IMR-90 (cell line): ENCODE data around the gene CXCL1. TPM values are rescaled to one million over a fixed set of nuclear protein-coding genes. Genes with fewer than 3 reads are reported as not detected.

Experiments
- ATAC-seq: fragments of 200-7000 bp; cut with Tn5 transposase; 2 replicates; pipeline ENCODE4 v1.9.1; 2020; ENCODE audit warnings: low read depth, mild to moderate bottlenecking, moderate library complexity
- BruUV-seq: library from RNA; stranded (reverse); fragments of 400-500 nt; replicated peaks from 2 replicates; lab custom pipeline; 2021; lab: Mats Ljungman, UMichigan
- CTCF ChIA-PET: fragments of 300-600 bp; formaldehyde crosslinking; extraction: SDS; loops from one replicate; lab custom pipeline; 2021; ENCODE audit warnings: antibody characterized with exemption; lab: Yijun Ruan, JAX
- POLR2A ChIA-PET: fragments of 300-600 bp; sonication (Branson Sonifier 250); formaldehyde crosslinking; loops from one replicate; lab custom pipeline; 2022; ENCODE audit warnings: antibody characterized with exemption; ENCODE audit not compliant: unreplicated experiment; lab: Charles Lee
- DNase-seq: peaks from one replicate; pipeline ENCODE4 v3.0.0; 2013
- H2AFZ ChIP-seq: replicated peaks from 2 replicates; pipeline ENCODE3; 2013; ENCODE audit warnings: low read length, mild to moderate bottlenecking; ENCODE audit not compliant: poor library complexity
- H2AK5ac ChIP-seq: 2 replicates; pipeline ENCODE4 v1.6.1; 2013; ENCODE audit warnings: low read depth, low read length, inconsistent platforms
- H2AK9ac ChIP-seq: replicated peaks from 2 replicates; pipeline ENCODE3; 2013; ENCODE audit warnings: mild to moderate bottlenecking, low read depth, low read length, moderate library complexity; ENCODE audit not compliant: poor library complexity
- H2BK120ac ChIP-seq: 2 replicates; pipeline ENCODE4 v1.6.1; 2013; ENCODE audit warnings: low read depth, low read length, inconsistent platforms
- H2BK15ac ChIP-seq: 3 replicates; pipeline ENCODE4 v1.6.1; 2013; ENCODE audit warnings: low read depth, low read length, inconsistent platforms
- H2BK20ac ChIP-seq: 2 replicates; pipeline ENCODE4 v1.6.1; 2013; ENCODE audit warnings: low read depth, mild to moderate bottlenecking, inconsistent platforms, low read length, moderate library complexity
- H2BK5ac ChIP-seq: 2 replicates; pipeline ENCODE4 v1.6.1; 2013; ENCODE audit warnings: mild to moderate bottlenecking, low read depth, low read length, inconsistent platforms; ENCODE audit not compliant: poor library complexity, severe bottlenecking
- H3K14ac ChIP-seq: replicated peaks from 2 replicates; pipeline ENCODE4 v1.6.1; 2013; ENCODE audit warnings: low read depth, low read length, inconsistent platforms
- H3K18ac ChIP-seq: 2 replicates; pipeline ENCODE4 v1.6.1; 2013; ENCODE audit warnings: low read depth, low read length, control low read depth
- H3K23ac ChIP-seq: 2 replicates; pipeline ENCODE4 v1.6.1; 2013; ENCODE audit warnings: low read depth, low read length, inconsistent platforms
- H3K27ac ChIP-seq: 2 replicates; pipeline ENCODE4 v1.5.1; 2013; ENCODE audit warnings: mild to moderate bottlenecking, control low read depth, low read length; ENCODE audit not compliant: insufficient read depth
- H3K27me3 ChIP-seq: 2 replicates; pipeline ENCODE4 v1.6.1; 2013; ENCODE audit warnings: low read length; ENCODE audit not compliant: control insufficient read depth, insufficient read depth
- H3K36me3 ChIP-seq: 2 replicates; pipeline ENCODE4 v1.6.1; 2013; ENCODE audit warnings: low read length, mixed read lengths; ENCODE audit not compliant: control insufficient read depth, insufficient read depth
- H3K4ac ChIP-seq: 2 replicates; pipeline ENCODE4 v1.6.1; 2013; ENCODE audit warnings: low read depth, low read length, inconsistent platforms
- H3K4me1 ChIP-seq: 2 replicates; pipeline ENCODE4 v1.6.1; 2013; ENCODE audit warnings: low read length, mixed read lengths; ENCODE audit not compliant: control insufficient read depth, insufficient read depth
- H3K4me2 ChIP-seq: 2 replicates; pipeline ENCODE4 v1.6.1; 2013; ENCODE audit warnings: low read depth, mild to moderate bottlenecking, control low read depth, low read length, moderate library complexity
- H3K4me3 ChIP-seq: 2 replicates; pipeline ENCODE4 v1.5.1; 2013; ENCODE audit warnings: low read depth, mild to moderate bottlenecking, control low read depth, low read length, moderate library complexity; ENCODE audit not compliant: insufficient read depth
- H3K56ac ChIP-seq: 2 replicates; pipeline ENCODE4 v1.6.1; 2013; ENCODE audit warnings: low read length, inconsistent platforms; ENCODE audit not compliant: insufficient read depth; ENCODE audit errors: extremely low read depth
- H3K79me1 ChIP-seq, 2 experiments: 2 replicates each; pipeline ENCODE4 v1.6.1; 2013; ENCODE audit warnings: low read length in 2 of 2, inconsistent platforms in 1 of 2, low read depth in 1 of 2
- H3K9ac ChIP-seq: 2 replicates; pipeline ENCODE4 v1.6.1; 2013; ENCODE audit warnings: low read depth, low read length, control low read depth
- H3K9me1 ChIP-seq: 2 replicates; pipeline ENCODE4 v1.6.1; 2013; ENCODE audit warnings: low read length, inconsistent platforms; ENCODE audit not compliant: insufficient read depth
- H3K9me3 ChIP-seq: 2 replicates; pipeline ENCODE4 v1.6.1; 2013; ENCODE audit warnings: low read length; ENCODE audit not compliant: control insufficient read depth, insufficient read depth
- H4K20me1 ChIP-seq: 2 replicates; pipeline ENCODE4 v1.6.1; 2013; ENCODE audit warnings: low read length, inconsistent platforms; ENCODE audit not compliant: insufficient read depth
- H4K5ac ChIP-seq: 2 replicates; pipeline ENCODE4 v1.6.1; 2013; ENCODE audit warnings: mild to moderate bottlenecking, low read depth, low read length, control low read depth
- H4K8ac ChIP-seq, 2 experiments: 2 replicates each; pipeline ENCODE4 v1.6.1; 2013; ENCODE audit warnings: low read depth in 2 of 2, low read length in 2 of 2, control low read depth in 1 of 2, inconsistent platforms in 1 of 2
- H4K91ac ChIP-seq: 2 replicates; pipeline ENCODE4 v1.6.1; 2013; ENCODE audit warnings: low read depth, low read length, inconsistent platforms; ENCODE audit not compliant: insufficient read depth
- BHLHE40 ChIP-seq: fragments of 150-350 bp; IDR thresholded peaks from 2 replicates; pipeline ENCODE4 v1.6.1; 2016; ENCODE audit warnings: mild to moderate bottlenecking, low read depth, low read length
- CEBPB ChIP-seq: IDR thresholded peaks from 2 replicates; pipeline ENCODE4 v1.6.1; 2012; ENCODE audit warnings: low read depth, low read length, improper control_type of control experiment
- CTCF ChIP-seq: conservative IDR thresholded peaks from 2 replicates; pipeline ENCODE4 v1.5.1; 2012; ENCODE audit warnings: mild to moderate bottlenecking, low read depth, low read length, improper control_type of control experiment
- FOS ChIP-seq: fragments of 150-350 bp; IDR thresholded peaks from 2 replicates; pipeline ENCODE4 v1.6.1; 2016; ENCODE audit warnings: low read depth, low read length
- MAFK ChIP-seq: IDR thresholded peaks from 2 replicates; pipeline ENCODE4 v1.6.1; 2012; ENCODE audit warnings: low read depth, low read length, improper control_type of control experiment
- MXI1 ChIP-seq: IDR thresholded peaks from 2 replicates; pipeline ENCODE4 v1.6.1; 2012; ENCODE audit warnings: low read depth, mild to moderate bottlenecking, low read length, moderate library complexity, borderline replicate concordance
- NFE2L2 ChIP-seq: fragments of 150-350 bp; IDR thresholded peaks from 2 replicates; pipeline ENCODE4 v1.6.1; 2016; ENCODE audit warnings: low read depth, mild to moderate bottlenecking, low read length
- POLR2A ChIP-seq: IDR thresholded peaks from 2 replicates; pipeline ENCODE4 v1.6.1; 2012; ENCODE audit warnings: mild to moderate bottlenecking, low read depth, low read length
- RCOR1 ChIP-seq: IDR thresholded peaks from 2 replicates; pipeline ENCODE4 v1.6.1; 2012; ENCODE audit warnings: mild to moderate bottlenecking, low read length, improper control_type of control experiment; ENCODE audit not compliant: insufficient replicate concordance
- RFX5 ChIP-seq: IDR thresholded peaks from 2 replicates; pipeline ENCODE4 v1.8.0; 2012; ENCODE audit warnings: low read depth, mild to moderate bottlenecking, low read length, moderate library complexity
- SMC3 ChIP-seq: fragments of 150-350 bp; IDR thresholded peaks from 2 replicates; pipeline ENCODE4 v1.6.1; 2016; ENCODE audit warnings: low read depth, mild to moderate bottlenecking, antibody characterized with exemption, low read length, moderate library complexity
- USF2 ChIP-seq: fragments of 150-350 bp; IDR thresholded peaks from 2 replicates; pipeline ENCODE4 v1.6.1; 2017; ENCODE audit warnings: mild to moderate bottlenecking, antibody characterized with exemption, low read length, low read depth
- dilution Hi-C: fragments of 300-500 bp; cut with HindIII; formaldehyde crosslinking; loops from one replicate; pipeline ENCODE4 v1.14.3; 2018; ENCODE audit warnings: low sequenced_read_pairs; ENCODE audit not compliant: unreplicated experiment
- in situ Hi-C: fragments of 300-500 bp; cut with MboI; formaldehyde crosslinking; loops from 3 replicates; pipeline ENCODE4 v1.14.3; 2019; ENCODE audit warnings: low sequenced_read_pairs, inconsistent platforms, mixed read lengths
- intact Hi-C: fragments of 100-400 bp; cut with micrococcal nuclease; formaldehyde crosslinking; loops from 2 replicates; pipeline ENCODE4 v1.10.0; 2022
- polyA plus RNA-seq, 3 experiments: library from polyadenylated mRNA; depleted of rRNA; stranded (reverse); fragments of >200 nt; gene quantifications; 2 replicates each; pipeline ENCODE4 v1.2.3, GENCODE V29; 2012; ENCODE audit warnings: low replicate concordance in 1 of 3
- total RNA-seq: library from RNA; depleted of rRNA; stranded (reverse); fragments of >200 nt; gene quantifications from 2 replicates; pipeline ENCODE4 v1.2.3, GENCODE V29; 2012

Gene CXCL1
- total and polyA plus RNA-seq, 2 of the 4 experiments (the other 2 are of a cell fraction) = 2.0 TPM; not detected in 1

- TF ChIP-seq CTCF (no peak), NFE2L2 (no peak), MXI1 (no peak), POLR2A (no peak), USF2 (no peak), RFX5 (no peak), FOS (0 out of 2 replicates have a peak, but pooled peaks have one; percentile 39), SMC3 (no peak), CEBPB (no peak), MAFK (peak; percentile 21; the same call in 1 of the 2 replicates), BHLHE40 (peak; percentile 43; the same call in 1 of the 2 replicates), RCOR1 (no peak)
- Histone ChIP-seq H2BK20ac (no peak overlapping the region), H3K9me3 (peaks cover 4% of the 10 kb centered on the region; the same call in 1 of the 2 replicates), H2BK15ac (no peak overlapping the region), H3K18ac (no peak overlapping the region), H2BK5ac (no peak overlapping the region), H2AK5ac (no peak overlapping the region), H3K4me2 (no peak overlapping the region), H3K23ac (no peak overlapping the region), H4K5ac (no peak overlapping the region), H3K4ac (no peak overlapping the region), H3K27me3 (peaks cover 21% of the 10 kb centered on the region), H3K56ac (no peak overlapping the region), H3K27ac (no peak overlapping the region), H3K79me1 (no peaks in the 10 kb centered on the region), H3K4me1 (peaks cover 11% of the 10 kb centered on the region), H2BK120ac (no peak overlapping the region), H2AFZ (no peak overlapping the region), H4K20me1 (no peaks in the 10 kb centered on the region), H3K9me1 (peaks cover 2% of the 10 kb centered on the region), H3K9ac (no peak overlapping the region), H3K14ac (no peak overlapping the region), H3K4me3 (no peak overlapping the region), H2AK9ac (no peak overlapping the region), H4K91ac (no peak overlapping the region), H4K8ac (no peak overlapping the region), H3K36me3 (no peaks in the 10 kb centered on the region)
- DNase-seq = peak; percentile 88
- ChIA-PET POLR2A (interaction anchor here (0.6 kb wide), 1 partner anchor 31 kb away, joined by 3 read pairs; no protein-coding TSS in a partner anchor), CTCF (interaction anchor here (0.7 to 1.3 kb wide), 3 partner anchors 126 to 240 kb away, joined by 3 read pairs; partner anchors contain the start of gene CXCL2)
- intact Hi-C loops (loop anchor here (2.0 to 10.0 kb wide), 6 partner anchors 33 to 275 kb away; partner anchors contain the start of gene CXCL3), in situ Hi-C loops (no loop called here), dilution Hi-C loops (no loop called here)
- peak; percentile 91 for ATAC-seq
- BruUV-seq = no TSS peak
Observed at GRCh38 chr4:73859614-73860088, 9.5 kb upstream of the CXCL1 start.
